ENCODE results near the gene TMEM247. TPM values are rescaled to one million over a fixed set of nuclear protein-coding genes. Genes with fewer than 3 reads are reported as not detected.
A peak's percentile ranks its signal among the peaks of the same experiment; 100 is the strongest.

Gene TMEM247
- total RNA-seq, 1 experiment from 2014 or later: not detected

GRCh38 chr2:46481198-46482193 is 2.1 kb downstream of the TMEM247 start:
- DNase-seq (ENCODE audit: low read depth): peak; percentile 78
- in situ Hi-C loops (cut with HindIII; ENCODE audit: low pct_unique_long_range_greater_than_20kb, low sequenced_read_pairs): no loop called here

GRCh38 chr2:46482490-46482889 is 3.1 kb downstream of the TMEM247 start:
- in situ Hi-C loops (cut with HindIII; ENCODE audit: low pct_unique_long_range_greater_than_20kb, low sequenced_read_pairs): no loop called here

GRCh38 chr2:46485002-46485401 is 5.6 kb downstream of the TMEM247 start:
- no peak for DNase-seq (ENCODE audit: low read depth)
- in situ Hi-C loops (cut with HindIII; ENCODE audit: low pct_unique_long_range_greater_than_20kb, low sequenced_read_pairs): no loop called here

More at GRCh38 chr2:46482490-46482889, 3.1 kb downstream of the TMEM247 start:
- no peak for DNase-seq (ENCODE audit: low read depth)

GRCh38 chr2:46486436-46486835 is 7.1 kb downstream of the TMEM247 start:
- in situ Hi-C loops (cut with HindIII; ENCODE audit: low pct_unique_long_range_greater_than_20kb, low sequenced_read_pairs): no loop called here
- no peak for DNase-seq (ENCODE audit: low read depth)

- in situ Hi-C loops (cut with HindIII; ENCODE audit: low pct_unique_long_range_greater_than_20kb, low sequenced_read_pairs): no loop called here
Observed at GRCh38 chr2:46487667-46488335, 8.4 kb downstream of the TMEM247 start.

GRCh38 chr2:46488389-46488788 is 9.0 kb downstream of the TMEM247 start:
- DNase-seq (ENCODE audit: low read depth): no peak
- in situ Hi-C loops (cut with HindIII; ENCODE audit: low pct_unique_long_range_greater_than_20kb, low sequenced_read_pairs): no loop called here

More at GRCh38 chr2:46487667-46488335, 8.4 kb downstream of the TMEM247 start:
- DNase-seq (ENCODE audit: low read depth): peak; percentile 29

- no peak for DNase-seq (ENCODE audit: low read depth)
- in situ Hi-C loops (cut with HindIII; ENCODE audit: low pct_unique_long_range_greater_than_20kb, low sequenced_read_pairs): no loop called here
Observed at GRCh38 chr2:46489423-46490174, 10.2 kb downstream of the TMEM247 start.

GRCh38 chr2:46490521-46491141 is 11.3 kb downstream of the TMEM247 start:
- no peak for DNase-seq (ENCODE audit: low read depth)
- in situ Hi-C loops (cut with HindIII; ENCODE audit: low pct_unique_long_range_greater_than_20kb, low sequenced_read_pairs): no loop called here

GRCh38 chr2:46492301-46492700 is 12.9 kb downstream of the TMEM247 start:
- no peak for DNase-seq (ENCODE audit: low read depth)
- in situ Hi-C loops (cut with HindIII; ENCODE audit: low pct_unique_long_range_greater_than_20kb, low sequenced_read_pairs): no loop called here

- in situ Hi-C loops (cut with HindIII; ENCODE audit: low pct_unique_long_range_greater_than_20kb, low sequenced_read_pairs): no loop called here
Observed at GRCh38 chr2:46493241-46493970, 14.0 kb downstream of the TMEM247 start.

GRCh38 chr2:46493971-46494250 is 14.5 kb downstream of the TMEM247 start:
- no peak for DNase-seq (ENCODE audit: low read depth)
- in situ Hi-C loops (cut with HindIII; ENCODE audit: low pct_unique_long_range_greater_than_20kb, low sequenced_read_pairs): no loop called here

More at GRCh38 chr2:46493241-46493970, 14.0 kb downstream of the TMEM247 start:
- no peak for DNase-seq (ENCODE audit: low read depth)

GRCh38 chr2:46494596-46494995 is 15.2 kb downstream of the TMEM247 start:
- in situ Hi-C loops (cut with HindIII; ENCODE audit: low pct_unique_long_range_greater_than_20kb, low sequenced_read_pairs): no loop called here
- no peak for DNase-seq (ENCODE audit: low read depth)

GRCh38 chr2:46495231-46496030 is 16.1 kb downstream of the TMEM247 start:
- no peak for DNase-seq (ENCODE audit: low read depth)
- in situ Hi-C loops (cut with HindIII; ENCODE audit: low pct_unique_long_range_greater_than_20kb, low sequenced_read_pairs): no loop called here

GRCh38 chr2:46497766-46498165 is 18.4 kb downstream of the TMEM247 start:
- in situ Hi-C loops (cut with HindIII; ENCODE audit: low pct_unique_long_range_greater_than_20kb, low sequenced_read_pairs): no loop called here
- DNase-seq (ENCODE audit: low read depth): no peak

GRCh38 chr2:46498681-46499080 is 19.3 kb downstream of the TMEM247 start:
- in situ Hi-C loops (cut with HindIII; ENCODE audit: low pct_unique_long_range_greater_than_20kb, low sequenced_read_pairs): no loop called here
- no peak for DNase-seq (ENCODE audit: low read depth)

GRCh38 chr2:46499392-46499785 is 20.0 kb downstream of the TMEM247 start:
- no peak for DNase-seq (ENCODE audit: low read depth)
- in situ Hi-C loops (cut with HindIII; ENCODE audit: low pct_unique_long_range_greater_than_20kb, low sequenced_read_pairs): no loop called here

- in situ Hi-C loops (cut with HindIII; ENCODE audit: low pct_unique_long_range_greater_than_20kb, low sequenced_read_pairs): no loop called here
- no peak for DNase-seq (ENCODE audit: low read depth)
Observed at GRCh38 chr2:46500801-46501200, 21.4 kb downstream of the TMEM247 start.
